Activated naive CD4-positive, alpha-beta T cell treated with anti-CD3 and anti-CD28 coated beads, Interleukin-2, amount 50 U/mL, for 24 hours (primary cell): ENCODE measurements around the gene NOS1AP.

Experiments used
- H3K27ac Mint-ChIP-seq: one replicate; pipeline ENCODE4 v1.8.0; 2021; ENCODE audit warnings: mild to moderate bottlenecking, mixed read lengths
- H3K27me3 Mint-ChIP-seq: one replicate; pipeline ENCODE4 v1.8.0; 2021; ENCODE audit warnings: mixed read lengths
- H3K36me3 Mint-ChIP-seq: one replicate; pipeline ENCODE4 v1.8.0; 2021; ENCODE audit warnings: mixed read lengths
- H3K4me1 Mint-ChIP-seq: one replicate; pipeline ENCODE4 v1.8.0; 2021; ENCODE audit warnings: mixed read lengths
- H3K4me3 Mint-ChIP-seq: one replicate; pipeline ENCODE4 v1.8.0; 2021; ENCODE audit warnings: mild to moderate bottlenecking, mixed read lengths
- H3K9me3 Mint-ChIP-seq: one replicate; pipeline ENCODE4 v1.8.0; 2021; ENCODE audit warnings: mixed read lengths

Gene NOS1AP

DNA sequence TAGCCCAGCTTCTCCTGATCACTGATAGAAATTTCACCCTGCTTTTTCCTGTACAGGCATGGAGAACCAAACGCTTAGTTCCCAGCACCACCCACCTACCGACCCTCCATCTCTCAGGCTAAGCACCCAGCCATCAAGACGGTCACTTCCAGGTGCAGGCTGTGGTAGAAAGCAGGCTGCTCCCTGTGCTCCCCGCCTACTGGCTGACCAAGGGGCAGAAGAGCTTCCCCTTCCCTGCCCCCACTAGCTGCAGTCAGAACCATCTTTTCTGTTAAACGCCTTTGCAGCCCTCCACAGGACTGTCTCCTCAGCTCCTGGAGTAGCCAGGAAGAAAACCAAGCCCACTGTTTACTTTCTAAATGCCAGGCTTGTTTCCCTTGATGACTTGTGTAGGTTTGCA, 284.2 kb downstream of the NOS1AP start:
- Mint-ChIP-seq H3K4me1 (no peaks in the 10 kb centered on the region), H3K4me3 (no peak overlapping the region), H3K9me3 (no peaks in the 10 kb centered on the region), H3K27me3 (peaks cover 3% of the 10 kb centered on the region), H3K27ac (no peak overlapping the region), H3K36me3 (no peaks in the 10 kb centered on the region)

DNA sequence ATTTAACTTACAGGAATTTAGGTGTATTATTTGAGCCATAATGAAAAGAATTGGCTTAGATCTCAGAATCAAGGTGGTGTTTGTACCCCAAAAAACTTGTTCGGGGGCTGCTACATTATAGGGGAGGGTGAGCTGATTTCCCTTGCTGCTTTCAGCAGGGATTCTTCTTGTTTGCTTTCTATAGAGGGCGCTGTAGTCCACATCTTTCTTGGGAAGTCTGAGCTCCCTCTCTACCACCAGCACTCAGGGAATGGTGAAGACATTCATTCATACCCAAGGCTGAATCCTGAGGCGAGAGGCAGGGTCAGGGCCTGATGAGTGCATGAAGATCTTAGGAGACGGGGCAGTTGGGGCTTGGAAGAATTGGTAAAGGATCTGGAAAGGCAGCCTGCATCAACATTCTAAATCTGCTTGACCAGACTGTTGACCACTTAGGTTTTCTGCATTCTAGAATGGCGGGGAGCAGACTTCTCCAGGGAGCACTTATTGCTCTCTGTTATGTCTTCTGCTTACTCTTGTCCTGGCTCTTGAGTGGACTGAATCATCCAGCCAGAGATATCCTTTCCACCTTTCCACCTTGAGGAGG, 288.3 kb downstream of the NOS1AP start:
- no peaks in the 10 kb centered on the region for H3K9me3 Mint-ChIP-seq
- H3K4me3 Mint-ChIP-seq, result no peak overlapping the region
- no peaks in the 10 kb centered on the region for H3K27me3 Mint-ChIP-seq
- H3K4me1 Mint-ChIP-seq, result no peaks in the 10 kb centered on the region
- H3K27ac Mint-ChIP-seq, result no peak overlapping the region
- H3K36me3 Mint-ChIP-seq, result no peaks in the 10 kb centered on the region

- H3K4me3 Mint-ChIP-seq, result no peak overlapping the region
- H3K4me1 Mint-ChIP-seq, result no peaks in the 10 kb centered on the region
- H3K36me3 Mint-ChIP-seq, result no peaks in the 10 kb centered on the region
- no peaks in the 10 kb centered on the region for H3K27me3 Mint-ChIP-seq
- no peaks in the 10 kb centered on the region for H3K9me3 Mint-ChIP-seq
- H3K27ac Mint-ChIP-seq, result no peak overlapping the region
These were observed 289.4 kb downstream of the NOS1AP start for GRCh38 chr1:162358928-162359327.

GRCh38 chr1:162359523-162360236, 290.2 kb downstream of the NOS1AP start:
- Mint-ChIP-seq H3K27me3 (no peaks in the 10 kb centered on the region), H3K36me3 (no peaks in the 10 kb centered on the region), H3K27ac (no peak overlapping the region), H3K4me3 (no peak overlapping the region), H3K9me3 (no peaks in the 10 kb centered on the region), H3K4me1 (no peaks in the 10 kb centered on the region)

GRCh38 chr1:162360237-162360873, 290.9 kb downstream of the NOS1AP start:
- no peaks in the 10 kb centered on the region for H3K9me3 Mint-ChIP-seq
- no peaks in the 10 kb centered on the region for H3K27me3 Mint-ChIP-seq
- no peaks in the 10 kb centered on the region for H3K4me1 Mint-ChIP-seq
- H3K36me3 Mint-ChIP-seq, result no peaks in the 10 kb centered on the region
- no peak overlapping the region for H3K27ac Mint-ChIP-seq
- H3K4me3 Mint-ChIP-seq, result no peak overlapping the region

DNA sequence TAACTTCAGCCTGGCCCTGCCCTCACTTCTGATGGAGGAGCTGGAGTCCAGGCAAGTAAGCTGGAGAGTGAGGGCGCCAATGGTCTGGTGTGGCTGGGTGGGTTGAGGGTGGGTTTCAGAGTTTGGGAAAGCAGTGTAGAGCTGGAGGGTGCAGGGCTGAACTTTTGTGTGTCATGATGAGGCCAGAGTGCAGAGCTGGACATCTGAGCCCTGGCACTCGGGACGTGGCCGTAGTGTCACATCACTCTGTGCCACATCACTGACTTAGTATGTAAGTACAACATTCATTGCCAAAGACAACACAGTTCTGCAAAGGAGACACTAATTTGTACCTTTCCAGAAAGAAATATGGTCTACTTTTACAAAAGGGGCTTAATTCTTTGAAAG, 291.4 kb downstream of the NOS1AP start:
- no peak overlapping the region for H3K4me3 Mint-ChIP-seq
- no peaks in the 10 kb centered on the region for H3K4me1 Mint-ChIP-seq
- no peaks in the 10 kb centered on the region for H3K9me3 Mint-ChIP-seq
- no peak overlapping the region for H3K27ac Mint-ChIP-seq
- H3K36me3 Mint-ChIP-seq, result no peaks in the 10 kb centered on the region
- no peaks in the 10 kb centered on the region for H3K27me3 Mint-ChIP-seq

DNA sequence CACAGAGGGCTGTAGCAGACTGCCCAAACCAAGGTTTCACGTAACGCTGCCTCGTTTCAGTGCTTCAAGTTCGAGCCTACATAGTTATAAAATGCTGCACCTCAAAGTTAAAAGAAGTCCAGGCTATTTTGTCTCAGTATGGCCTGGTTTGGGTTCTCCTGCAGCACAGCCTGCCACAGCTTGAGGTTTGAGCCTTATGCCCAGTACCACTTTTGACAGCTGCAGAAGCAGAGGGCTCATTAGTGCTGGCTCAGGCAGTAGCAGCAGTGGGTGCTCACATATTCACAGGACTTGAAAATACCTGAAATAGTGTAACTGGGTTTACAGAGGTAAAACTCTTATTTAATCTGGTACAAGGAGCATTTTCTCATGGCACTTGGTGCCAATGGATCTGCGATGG, 291.9 kb downstream of the NOS1AP start:
- no peak overlapping the region for H3K27ac Mint-ChIP-seq
- no peaks in the 10 kb centered on the region for H3K36me3 Mint-ChIP-seq
- H3K9me3 Mint-ChIP-seq, result no peaks in the 10 kb centered on the region
- H3K4me3 Mint-ChIP-seq, result no peak overlapping the region
- H3K27me3 Mint-ChIP-seq, result no peaks in the 10 kb centered on the region
- no peaks in the 10 kb centered on the region for H3K4me1 Mint-ChIP-seq

- Mint-ChIP-seq H3K27ac (no peak overlapping the region), H3K36me3 (no peaks in the 10 kb centered on the region), H3K27me3 (no peaks in the 10 kb centered on the region), H3K4me3 (no peak overlapping the region), H3K4me1 (no peaks in the 10 kb centered on the region), H3K9me3 (no peaks in the 10 kb centered on the region)
These were observed 294.3 kb downstream of the NOS1AP start for GRCh38 chr1:162363823-162364222.

- Mint-ChIP-seq H3K9me3 (no peaks in the 10 kb centered on the region), H3K4me3 (no peak overlapping the region), H3K4me1 (no peaks in the 10 kb centered on the region), H3K27ac (no peak overlapping the region), H3K27me3 (no peaks in the 10 kb centered on the region), H3K36me3 (no peaks in the 10 kb centered on the region)
These were observed 295.0 kb downstream of the NOS1AP start for GRCh38 chr1:162364498-162364897.

GRCh38 chr1:162365284-162366020, 296.0 kb downstream of the NOS1AP start:
- Mint-ChIP-seq H3K27me3 (no peaks in the 10 kb centered on the region), H3K4me1 (no peaks in the 10 kb centered on the region), H3K4me3 (no peak overlapping the region), H3K9me3 (no peaks in the 10 kb centered on the region), H3K36me3 (no peaks in the 10 kb centered on the region), H3K27ac (no peak overlapping the region)

GRCh38 chr1:162366149-162366548, 296.7 kb downstream of the NOS1AP start:
- H3K27ac Mint-ChIP-seq, result no peak overlapping the region
- no peak overlapping the region for H3K4me3 Mint-ChIP-seq
- H3K9me3 Mint-ChIP-seq, result no peaks in the 10 kb centered on the region
- no peaks in the 10 kb centered on the region for H3K4me1 Mint-ChIP-seq
- H3K27me3 Mint-ChIP-seq, result no peaks in the 10 kb centered on the region
- H3K36me3 Mint-ChIP-seq, result no peaks in the 10 kb centered on the region

DNA sequence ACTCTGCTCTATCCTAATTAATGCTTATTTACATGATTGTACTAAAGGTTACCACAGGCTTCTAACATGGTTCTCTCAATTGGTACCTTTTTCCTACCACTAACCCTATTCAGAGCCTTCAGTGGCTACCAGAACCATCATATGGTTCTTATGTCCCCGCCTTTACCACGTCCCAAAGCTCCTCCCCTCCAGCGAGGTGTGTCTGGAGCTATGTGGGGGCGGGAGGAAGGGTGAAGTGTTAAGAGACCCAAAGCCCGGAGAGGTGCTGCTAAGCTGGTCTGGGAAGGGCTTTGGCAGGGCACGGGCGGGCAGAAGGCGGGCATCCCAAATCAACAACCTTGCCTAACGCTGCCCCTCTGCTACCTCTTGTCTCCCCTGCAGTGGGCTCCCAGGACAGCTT, 297.2 kb downstream of the NOS1AP start:
- H3K4me1 Mint-ChIP-seq, result no peaks in the 10 kb centered on the region
- H3K27me3 Mint-ChIP-seq, result no peaks in the 10 kb centered on the region
- H3K36me3 Mint-ChIP-seq, result no peaks in the 10 kb centered on the region
- H3K4me3 Mint-ChIP-seq, result no peak overlapping the region
- no peaks in the 10 kb centered on the region for H3K9me3 Mint-ChIP-seq
- H3K27ac Mint-ChIP-seq, result no peak overlapping the region

DNA sequence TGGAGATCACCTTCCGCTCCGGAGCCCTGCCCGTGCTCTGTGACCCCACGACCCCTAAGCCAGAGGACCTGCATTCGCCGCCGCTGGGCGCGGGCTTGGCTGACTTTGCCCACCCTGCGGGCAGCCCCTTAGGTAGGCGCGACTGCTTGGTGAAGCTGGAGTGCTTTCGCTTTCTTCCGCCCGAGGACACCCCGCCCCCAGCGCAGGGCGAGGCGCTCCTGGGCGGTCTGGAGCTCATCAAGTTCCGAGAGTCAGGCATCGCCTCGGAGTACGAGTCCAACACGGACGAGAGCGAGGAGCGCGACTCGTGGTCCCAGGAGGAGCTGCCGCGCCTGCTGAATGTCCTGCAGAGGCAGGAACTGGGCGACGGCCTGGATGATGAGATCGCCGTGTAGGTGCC, 297.6 kb downstream of the NOS1AP start:
- Mint-ChIP-seq H3K27me3 (no peaks in the 10 kb centered on the region), H3K4me3 (no peak overlapping the region), H3K27ac (no peak overlapping the region), H3K36me3 (no peaks in the 10 kb centered on the region), H3K9me3 (no peaks in the 10 kb centered on the region), H3K4me1 (no peaks in the 10 kb centered on the region)

DNA sequence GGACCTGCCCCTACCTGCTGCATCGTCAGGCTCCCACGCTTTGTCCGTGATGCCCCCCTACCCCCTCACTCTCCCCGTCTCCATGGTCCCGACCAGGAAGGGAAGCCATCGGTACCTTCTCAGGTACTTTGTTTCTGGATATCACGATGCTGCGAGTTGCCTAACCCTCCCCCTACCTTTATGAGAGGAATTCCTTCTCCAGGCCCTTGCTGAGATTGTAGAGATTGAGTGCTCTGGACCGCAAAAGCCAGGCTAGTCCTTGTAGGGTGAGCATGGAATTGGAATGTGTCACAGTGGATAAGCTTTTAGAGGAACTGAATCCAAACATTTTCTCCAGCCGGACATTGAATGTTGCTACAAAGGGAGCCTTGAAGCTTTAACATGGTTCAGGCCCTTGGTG, 298.3 kb downstream of the NOS1AP start:
- H3K27ac Mint-ChIP-seq, result no peak overlapping the region
- no peaks in the 10 kb centered on the region for H3K4me1 Mint-ChIP-seq
- peaks cover 2% of the 10 kb centered on the region for H3K27me3 Mint-ChIP-seq
- no peaks in the 10 kb centered on the region for H3K36me3 Mint-ChIP-seq
- no peaks in the 10 kb centered on the region for H3K9me3 Mint-ChIP-seq
- H3K4me3 Mint-ChIP-seq, result no peak overlapping the region

GRCh38 chr1:162368451-162368850, 299.0 kb downstream of the NOS1AP start:
- Mint-ChIP-seq H3K36me3 (no peaks in the 10 kb centered on the region), H3K4me3 (no peak overlapping the region), H3K9me3 (no peaks in the 10 kb centered on the region), H3K4me1 (no peaks in the 10 kb centered on the region), H3K27ac (no peak overlapping the region), H3K27me3 (peaks cover 2% of the 10 kb centered on the region)

GRCh38 chr1:162369571-162369970, 300.1 kb downstream of the NOS1AP start:
- H3K4me1 Mint-ChIP-seq, result no peaks in the 10 kb centered on the region
- H3K36me3 Mint-ChIP-seq, result no peaks in the 10 kb centered on the region
- peaks cover 2% of the 10 kb centered on the region for H3K27me3 Mint-ChIP-seq
- no peaks in the 10 kb centered on the region for H3K9me3 Mint-ChIP-seq
- no peak overlapping the region for H3K4me3 Mint-ChIP-seq
- H3K27ac Mint-ChIP-seq, result no peak overlapping the region
